Measurements from ENCODE around the gene FGD3. TPM values are rescaled to one million over a fixed set of nuclear protein-coding genes. Genes with fewer than 3 reads are reported as not detected.
A peak's percentile ranks its signal among the peaks of the same experiment; 100 is the strongest.

FGD3 gene
- total and polyA plus RNA-seq, 9 donors, result 2.4 to 4.8 (median 3.2) TPM

DNA sequence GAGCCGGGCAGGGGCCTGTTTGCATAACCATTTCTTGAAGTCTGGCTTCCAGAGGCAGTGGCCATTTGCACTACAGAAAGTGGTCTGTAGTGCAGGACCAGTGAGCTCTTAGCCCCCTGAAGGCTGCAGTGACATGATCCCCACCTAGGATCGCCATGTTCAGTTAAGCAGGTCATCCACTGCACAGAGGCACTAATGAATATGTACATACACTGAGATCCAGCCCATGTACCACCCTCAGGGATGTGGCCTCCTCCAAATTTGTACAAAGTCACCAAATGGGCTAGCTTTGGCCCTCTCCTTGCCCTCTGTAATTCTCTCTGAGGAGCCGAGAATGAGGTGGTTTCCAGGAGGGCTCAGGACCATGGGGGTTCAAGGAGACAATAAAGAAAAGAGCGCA, 102.9 kb downstream of the FGD3 start:
- no peaks in the 10 kb centered on the region for H3K36me3 ChIP-seq (ENCODE audit: control insufficient read depth, insufficient read depth, low read length)
- no peak overlapping the region for H3K4me3 ChIP-seq (ENCODE audit: low read length)
- H3K27ac ChIP-seq (ENCODE audit: low read length), result no peak overlapping the region
- H3K4me1 ChIP-seq (ENCODE audit: control insufficient read depth, insufficient read depth, low read length), result peaks cover 26% of the 10 kb centered on the region
- DNase-seq, result no peak
- 100% methylated on average over 3 of the region's 4 CpGs for WGBS (ENCODE audit: insufficient coverage)
- no peaks in the 10 kb centered on the region for H3K27me3 ChIP-seq (ENCODE audit: control insufficient read depth, insufficient read depth, low read length)
- H3K9me3 ChIP-seq (replicated peaks; ENCODE audit: control insufficient read depth, low read depth, low read length), result no peaks in the 10 kb centered on the region

DNA sequence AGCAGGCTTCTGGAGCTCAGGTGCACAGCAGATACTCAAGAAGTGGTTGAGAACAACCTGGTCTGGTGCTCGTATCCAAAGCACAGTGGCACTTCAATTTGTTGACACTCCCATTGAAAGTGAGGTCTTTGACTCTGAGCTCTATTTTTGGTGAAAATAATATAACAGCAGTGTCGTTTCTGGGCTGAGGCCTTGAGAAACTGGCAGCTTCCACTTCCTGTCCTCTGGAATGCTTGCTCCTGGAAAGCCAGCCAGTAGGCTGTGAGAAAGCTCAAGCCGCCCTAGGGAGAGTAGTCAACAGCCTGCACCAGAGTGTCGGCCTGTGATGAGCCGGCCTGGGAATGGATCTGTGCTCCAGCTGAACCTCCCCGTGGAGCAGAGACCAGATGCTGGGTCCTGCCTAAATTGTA, 104.4 kb downstream of the FGD3 start:
- Histone ChIP-seq H3K4me1 (ENCODE audit: control insufficient read depth, insufficient read depth, low read length) (peaks cover 26% of the 10 kb centered on the region), H3K27me3 (ENCODE audit: control insufficient read depth, insufficient read depth, low read length) (no peaks in the 10 kb centered on the region), H3K4me3 (ENCODE audit: low read length) (no peak overlapping the region), H3K9me3 (replicated peaks; ENCODE audit: control insufficient read depth, low read depth, low read length) (no peaks in the 10 kb centered on the region), H3K36me3 (ENCODE audit: control insufficient read depth, insufficient read depth, low read length) (no peaks in the 10 kb centered on the region), H3K27ac (ENCODE audit: low read length) (peak overlapping the region; percentile 72)
- WGBS (ENCODE audit: insufficient coverage), result 20% methylated on average over 6 of the region's 6 CpGs
- DNase-seq, result peak; percentile 93

DNA sequence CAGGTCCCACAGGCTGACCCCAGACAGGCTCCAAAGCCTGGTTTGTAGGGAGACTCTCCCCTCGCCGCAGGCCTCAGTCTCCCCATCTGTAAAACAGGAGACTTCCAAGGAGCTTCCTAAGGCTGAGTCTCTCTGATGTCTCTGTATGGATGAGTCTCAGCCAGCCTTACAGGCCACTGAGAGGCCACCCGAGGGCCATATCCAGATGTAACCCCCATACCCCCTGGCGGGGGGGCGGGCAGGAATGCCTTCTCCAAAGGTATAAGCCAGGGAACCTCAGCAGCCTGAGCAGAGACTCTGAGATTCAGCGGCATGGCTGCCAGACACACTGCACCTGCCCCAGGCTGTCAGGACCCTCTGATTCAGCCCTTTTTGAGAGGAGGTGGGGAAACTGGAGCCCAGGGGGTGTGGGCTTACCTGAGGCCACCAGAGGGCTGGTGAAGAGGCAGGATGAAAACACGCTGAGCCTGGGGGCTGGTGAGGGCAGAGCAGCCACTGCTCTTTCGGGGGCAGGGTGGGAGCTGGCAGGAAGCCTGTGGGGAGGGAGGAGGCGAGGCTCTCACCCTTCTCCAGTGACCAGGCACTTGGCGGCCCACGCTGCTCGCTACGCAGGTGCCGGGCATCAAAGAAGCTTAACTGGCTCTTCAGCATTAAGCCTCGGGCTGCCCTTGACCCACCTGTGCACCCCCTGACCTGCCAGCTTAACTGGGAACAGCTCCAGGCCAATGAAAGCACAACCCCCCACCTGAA, 105.6 kb downstream of the FGD3 start:
- H3K4me3 ChIP-seq (ENCODE audit: low read length), result no peak overlapping the region
- H3K27ac ChIP-seq (ENCODE audit: low read length), result no peak overlapping the region
- no peak for DNase-seq
- H3K36me3 ChIP-seq (ENCODE audit: control insufficient read depth, insufficient read depth, low read length), result no peaks in the 10 kb centered on the region
- H3K9me3 ChIP-seq (replicated peaks; ENCODE audit: control insufficient read depth, low read depth, low read length), result no peaks in the 10 kb centered on the region
- no peaks in the 10 kb centered on the region for H3K27me3 ChIP-seq (ENCODE audit: control insufficient read depth, insufficient read depth, low read length)
- H3K4me1 ChIP-seq (ENCODE audit: control insufficient read depth, insufficient read depth, low read length), result peaks cover 27% of the 10 kb centered on the region
- 65% methylated on average over 4 of the region's 15 CpGs for WGBS (ENCODE audit: insufficient coverage)

DNA sequence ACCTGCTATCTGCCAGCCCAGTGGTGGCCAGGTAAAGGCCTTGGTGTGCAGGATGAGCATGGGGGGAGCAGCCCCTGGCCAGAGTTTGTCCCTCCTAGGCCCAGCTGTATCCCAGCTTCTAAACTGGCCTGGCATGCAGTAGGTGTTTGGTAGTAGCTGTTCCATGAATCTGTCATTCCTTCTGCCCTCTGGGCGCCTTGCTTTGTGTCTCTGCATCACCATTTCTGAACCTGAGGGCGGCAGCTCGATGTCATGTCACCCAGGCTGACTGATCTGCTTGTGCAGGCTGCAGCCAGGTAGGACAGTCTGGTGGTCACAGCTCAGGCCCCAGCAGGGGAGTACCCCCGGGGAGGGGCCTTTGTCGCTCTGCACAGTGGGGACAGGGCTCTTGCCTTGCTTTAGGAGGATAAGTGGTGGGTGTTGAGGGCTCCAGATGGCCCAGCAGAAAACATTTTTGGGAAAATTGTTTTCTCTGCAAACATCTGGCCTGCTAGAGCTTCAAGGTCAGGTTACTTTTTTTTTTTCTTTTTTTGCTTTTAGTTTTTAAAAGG, 106.5 kb downstream of the FGD3 start:
- 69% methylated on average over 5 of the region's 5 CpGs for WGBS (ENCODE audit: insufficient coverage)

DNA sequence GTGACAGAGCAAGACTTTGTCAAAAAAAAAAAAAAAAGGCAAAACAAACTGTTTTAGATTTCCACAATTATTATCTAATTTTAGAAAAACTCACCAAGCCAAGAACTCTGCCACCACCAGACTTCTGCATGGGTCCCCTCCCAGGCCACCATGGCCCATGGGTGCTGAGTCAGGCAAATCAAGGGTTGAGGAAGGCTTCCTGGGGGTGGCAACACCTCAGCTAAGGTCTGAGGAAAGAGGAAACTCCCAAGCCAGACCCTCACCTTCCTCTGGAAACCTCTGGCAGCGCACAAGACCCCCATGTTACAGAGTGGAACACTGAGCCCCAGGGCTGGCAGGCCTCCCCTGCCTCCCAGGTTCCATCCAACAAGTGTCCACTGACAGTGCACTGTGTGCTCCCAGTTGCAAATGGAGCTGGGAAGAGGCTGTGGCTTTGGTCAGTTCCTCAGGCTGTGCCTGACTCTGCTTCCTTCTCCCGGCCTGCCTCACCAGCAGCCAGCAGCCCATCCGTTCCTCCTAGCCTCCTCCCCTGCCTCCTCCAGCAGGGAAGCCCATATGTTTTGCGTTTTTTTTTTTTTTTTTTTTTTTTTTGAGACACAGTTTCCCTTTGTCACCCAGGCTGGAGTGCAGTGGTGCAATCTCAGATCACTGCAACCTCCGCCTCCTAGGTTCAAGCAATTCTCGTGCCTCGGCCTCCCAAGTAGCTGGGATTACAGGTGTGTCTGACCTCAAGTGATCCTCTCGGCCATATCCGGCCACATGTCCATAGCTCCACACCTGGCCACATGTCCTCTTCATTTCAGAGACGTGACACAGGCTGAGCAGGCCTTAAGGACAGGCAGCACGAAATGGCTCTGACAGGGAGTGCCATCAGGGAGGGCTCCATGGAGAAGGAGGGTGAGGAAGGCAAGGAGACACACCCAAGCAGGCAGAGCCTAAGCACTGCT, 107.7 kb downstream of the FGD3 start:
- Histone ChIP-seq H3K27ac (ENCODE audit: low read length) (no peak overlapping the region), H3K4me3 (ENCODE audit: low read length) (no peak overlapping the region), H3K9me3 (replicated peaks; ENCODE audit: control insufficient read depth, low read depth, low read length) (no peaks in the 10 kb centered on the region), H3K36me3 (ENCODE audit: control insufficient read depth, insufficient read depth, low read length) (no peaks in the 10 kb centered on the region), H3K27me3 (ENCODE audit: control insufficient read depth, insufficient read depth, low read length) (peaks cover 6% of the 10 kb centered on the region), H3K4me1 (ENCODE audit: control insufficient read depth, insufficient read depth, low read length) (peaks cover 39% of the 10 kb centered on the region)
- 59% methylated on average over 6 of the region's 11 CpGs for WGBS (ENCODE audit: insufficient coverage)
- DNase-seq, result no peak

More for the DNA sequence above, 106.5 kb downstream of the FGD3 start:
- Histone ChIP-seq H3K36me3 (ENCODE audit: control insufficient read depth, insufficient read depth, low read length) (no peaks in the 10 kb centered on the region), H3K4me3 (ENCODE audit: low read length) (no peak overlapping the region), H3K4me1 (ENCODE audit: control insufficient read depth, insufficient read depth, low read length) (peaks cover 33% of the 10 kb centered on the region), H3K27me3 (ENCODE audit: control insufficient read depth, insufficient read depth, low read length) (peaks cover 2% of the 10 kb centered on the region), H3K9me3 (replicated peaks; ENCODE audit: control insufficient read depth, low read depth, low read length) (no peaks in the 10 kb centered on the region), H3K27ac (ENCODE audit: low read length) (no peak overlapping the region)
- no peak for DNase-seq

DNA sequence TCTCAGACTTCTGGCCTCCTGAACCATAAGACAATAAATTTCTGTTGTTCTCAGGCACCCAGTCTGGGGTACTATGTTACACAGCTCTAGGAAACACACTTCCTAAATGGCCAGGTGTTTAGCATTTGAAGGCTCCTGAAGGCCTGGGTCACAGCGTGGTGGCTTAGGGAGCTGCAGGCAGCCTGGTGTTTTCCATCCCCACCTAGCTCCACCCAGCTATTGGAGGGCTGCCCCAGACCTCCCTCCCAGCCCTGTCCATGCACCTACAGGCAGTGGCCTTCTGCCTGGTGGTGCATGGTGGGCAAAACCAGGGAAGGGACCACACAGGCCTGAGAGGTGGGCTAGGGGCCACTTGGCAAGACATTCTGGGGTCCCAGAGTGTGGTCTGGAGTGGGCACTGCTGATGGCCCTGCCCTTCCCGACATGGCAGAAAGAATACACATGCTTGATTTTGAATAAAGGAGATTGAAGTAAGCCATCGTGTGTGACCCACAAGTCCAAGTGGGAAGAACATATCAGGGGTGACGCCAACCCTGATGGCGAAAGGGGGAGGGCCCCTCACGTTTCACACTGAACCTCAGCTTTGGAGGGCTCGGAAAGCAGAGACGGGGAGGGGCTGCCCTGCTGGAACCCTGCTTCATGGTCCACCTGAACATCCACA, 109.8 kb downstream of the FGD3 start:
- no peak for DNase-seq
- Histone ChIP-seq H3K9me3 (replicated peaks; ENCODE audit: control insufficient read depth, low read depth, low read length) (no peaks in the 10 kb centered on the region), H3K36me3 (ENCODE audit: control insufficient read depth, insufficient read depth, low read length) (no peaks in the 10 kb centered on the region), H3K4me3 (ENCODE audit: low read length) (no peak overlapping the region), H3K4me1 (ENCODE audit: control insufficient read depth, insufficient read depth, low read length) (peaks cover 51% of the 10 kb centered on the region), H3K27ac (ENCODE audit: low read length) (no peak overlapping the region), H3K27me3 (ENCODE audit: control insufficient read depth, insufficient read depth, low read length) (peaks cover 6% of the 10 kb centered on the region)
- WGBS (ENCODE audit: insufficient coverage), result 82% methylated on average over 8 of the region's 8 CpGs

DNA sequence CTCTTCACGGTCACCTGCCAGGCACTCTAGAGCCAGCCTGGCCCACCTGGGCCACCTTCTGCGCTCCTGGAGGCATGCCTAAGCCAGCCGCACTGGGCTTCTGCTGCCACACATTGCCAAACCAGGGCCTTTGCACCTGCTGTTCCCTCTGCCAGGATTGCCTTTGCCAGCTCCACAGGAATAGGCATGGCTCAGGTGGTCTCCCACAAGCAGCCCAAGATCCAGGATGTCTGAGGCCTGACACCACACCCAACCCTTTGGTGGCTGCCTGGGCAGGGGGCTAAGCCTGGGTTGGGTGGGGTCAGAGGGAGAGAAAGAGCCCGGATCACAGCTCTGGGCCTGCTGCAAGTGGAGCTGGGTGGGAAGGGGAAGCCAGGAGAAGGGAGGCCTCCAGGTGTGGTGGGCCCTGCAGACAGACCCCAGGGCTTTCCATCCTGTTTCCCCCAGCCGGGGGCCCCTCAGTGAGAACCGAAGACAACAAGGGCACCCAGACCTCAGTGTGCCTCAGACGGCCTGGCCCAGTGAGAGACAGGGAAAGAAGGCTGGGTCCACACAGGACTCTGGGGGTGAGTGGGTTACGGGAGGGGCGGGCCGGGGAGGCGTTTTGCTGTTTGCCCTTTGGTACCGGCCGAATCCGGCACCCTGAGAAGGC, 110.5 kb downstream of the FGD3 start:
- DNase-seq, result no peak
- Histone ChIP-seq H3K4me1 (ENCODE audit: control insufficient read depth, insufficient read depth, low read length) (peaks cover 50% of the 10 kb centered on the region), H3K27me3 (ENCODE audit: control insufficient read depth, insufficient read depth, low read length) (peaks cover 6% of the 10 kb centered on the region), H3K27ac (ENCODE audit: low read length) (no peak overlapping the region), H3K4me3 (ENCODE audit: low read length) (no peak overlapping the region), H3K9me3 (replicated peaks; ENCODE audit: control insufficient read depth, low read depth, low read length) (no peaks in the 10 kb centered on the region), H3K36me3 (ENCODE audit: control insufficient read depth, insufficient read depth, low read length) (no peaks in the 10 kb centered on the region)
- 73% methylated on average over 5 of the region's 14 CpGs for WGBS (ENCODE audit: insufficient coverage)

DNA sequence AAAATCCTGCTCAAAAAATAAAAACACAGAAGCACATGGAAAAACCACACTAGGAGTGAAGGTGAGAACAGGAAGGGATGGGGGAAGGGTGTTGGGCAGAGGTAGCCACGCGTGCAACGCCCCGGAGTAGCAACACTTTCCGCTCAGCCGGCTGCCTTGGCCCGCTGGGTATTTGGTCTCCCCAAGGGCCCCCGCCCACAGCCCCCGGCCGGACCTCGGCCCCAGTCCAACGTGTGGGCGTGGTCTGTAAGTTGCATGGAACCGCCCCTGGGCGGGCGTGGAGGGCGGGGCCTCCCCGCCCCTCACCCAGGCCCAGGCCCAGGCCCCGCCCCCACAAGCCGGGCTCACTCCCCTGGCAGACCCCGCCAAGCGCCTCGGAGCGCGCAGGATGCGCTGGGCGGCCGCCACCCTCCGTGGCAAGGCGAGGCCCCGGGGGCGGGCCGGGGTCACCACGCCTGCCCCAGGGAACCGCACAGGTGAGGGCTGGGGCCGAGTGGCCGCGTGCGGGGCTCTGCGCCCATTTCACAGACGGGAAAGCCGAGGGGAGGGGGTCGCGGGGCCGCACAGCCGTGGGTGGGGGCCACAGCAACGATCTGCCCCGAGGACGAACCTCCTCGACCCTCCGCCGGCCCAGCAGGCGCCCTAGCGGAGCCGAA, 111.2 kb downstream of the FGD3 start, which contains the start of gene SUSD3:
Gene SUSD3, plus strand, starts transcription at position 347 of the 656 bp plus-strand sequence. Its CDS starts 42 bp downstream, at position 389.
- Histone ChIP-seq H3K9me3 (replicated peaks; ENCODE audit: control insufficient read depth, low read depth, low read length) (no peaks in the 10 kb centered on the region), H3K27ac (ENCODE audit: low read length) (no peak within 1 kb of the TSS), H3K4me1 (ENCODE audit: control insufficient read depth, insufficient read depth, low read length) (peaks cover 45% of the 10 kb centered on the region), H3K36me3 (ENCODE audit: control insufficient read depth, insufficient read depth, low read length) (no peaks in the 10 kb centered on the region), H3K4me3 (ENCODE audit: low read length) (peak within 1 kb of the TSS; percentile 26), H3K27me3 (ENCODE audit: control insufficient read depth, insufficient read depth, low read length) (peaks cover 6% of the 10 kb centered on the region)
- under 1% methylated on average over 48 of the region's 55 CpGs for WGBS (ENCODE audit: insufficient coverage)
- peak; percentile 71 for DNase-seq

Measured in muscle of leg (tissue), 11 donors.